Pons (tissue), 1 donor: ENCODE measurements around the gene PRKCH.

Experiments used
- DNase-seq: peaks from one replicate; pipeline ENCODE4 v3.0.0-alpha.2; 2016; ENCODE audit warnings: low spot score

Gene PRKCH

DNA sequence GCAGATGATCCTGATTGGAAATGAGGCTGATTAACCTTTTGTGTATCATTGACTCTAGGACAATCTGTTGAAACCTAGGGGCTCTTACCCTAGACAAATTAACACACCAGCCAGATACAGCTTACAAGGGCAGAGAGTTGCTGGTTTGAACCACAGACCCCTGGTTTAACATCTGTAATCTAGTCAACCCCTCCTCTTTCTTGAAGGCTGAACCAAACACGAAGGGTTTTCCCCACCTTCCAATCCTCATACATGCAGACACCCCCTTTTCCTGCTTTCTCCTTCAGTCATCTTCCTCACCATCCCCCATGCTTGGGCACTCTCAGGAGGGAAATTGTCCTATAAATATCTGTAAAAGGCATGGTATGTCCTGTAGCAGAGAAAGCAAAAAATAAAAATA is 247.9 kb downstream of the PRKCH start:
- no peak for DNase-seq

GRCh38 chr14:61569812-61570548 is 248.6 kb downstream of the PRKCH start:
- DNase-seq: no peak

- DNase-seq: no peak
Measured at GRCh38 chr14:61570549-61571290, 249.3 kb downstream of the PRKCH start.

DNA sequence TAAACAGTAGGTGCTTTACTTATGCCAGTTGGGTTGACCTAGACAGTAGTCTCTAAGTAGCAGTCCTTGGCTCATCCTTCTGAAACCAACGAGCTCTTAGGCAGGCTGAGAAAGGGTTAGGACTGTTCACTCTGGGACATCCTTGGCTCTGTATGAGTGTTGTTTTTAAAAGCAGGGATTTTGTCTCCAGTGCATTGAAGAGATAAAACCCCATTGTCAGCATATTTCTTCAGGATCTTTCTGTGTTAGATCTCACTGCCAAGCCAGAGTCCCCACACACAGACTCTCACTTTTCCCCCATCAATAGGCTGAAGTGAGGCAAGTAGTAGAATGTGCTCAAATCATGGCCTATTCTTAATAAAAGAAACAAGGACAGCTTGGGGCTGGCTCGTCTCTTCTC is 250.5 kb downstream of the PRKCH start:
- DNase-seq: no peak

DNA sequence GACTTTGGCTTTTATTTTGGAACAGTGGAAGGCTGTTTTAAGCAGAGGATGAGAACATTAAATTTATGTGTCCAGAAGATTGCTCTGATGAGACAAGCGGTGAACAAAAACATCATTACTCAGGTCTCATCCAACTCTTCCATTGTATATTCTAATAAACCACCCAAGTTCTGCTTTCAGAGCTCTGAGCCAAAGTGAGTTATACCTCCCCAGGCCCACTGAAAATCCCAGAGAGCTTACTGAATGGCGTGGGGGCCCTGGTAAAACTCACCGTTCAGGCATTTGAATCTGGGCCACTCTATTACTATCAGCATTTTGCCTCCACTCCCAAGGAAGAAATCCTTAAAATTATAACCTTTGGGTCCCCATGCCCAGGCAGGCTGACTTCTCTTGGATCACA is 251.9 kb downstream of the PRKCH start:
- DNase-seq: no peak

- DNase-seq: no peak
Measured at GRCh38 chr14:61573748-61574513, 252.6 kb downstream of the PRKCH start.

GRCh38 chr14:61574514-61574807 is 253.1 kb downstream of the PRKCH start:
- no peak for DNase-seq

- DNase-seq: no peak
Measured at GRCh38 chr14:61575126-61575525, 253.7 kb downstream of the PRKCH start.

GRCh38 chr14:61575551-61576150 is 254.3 kb downstream of the PRKCH start:
- no peak for DNase-seq

DNA sequence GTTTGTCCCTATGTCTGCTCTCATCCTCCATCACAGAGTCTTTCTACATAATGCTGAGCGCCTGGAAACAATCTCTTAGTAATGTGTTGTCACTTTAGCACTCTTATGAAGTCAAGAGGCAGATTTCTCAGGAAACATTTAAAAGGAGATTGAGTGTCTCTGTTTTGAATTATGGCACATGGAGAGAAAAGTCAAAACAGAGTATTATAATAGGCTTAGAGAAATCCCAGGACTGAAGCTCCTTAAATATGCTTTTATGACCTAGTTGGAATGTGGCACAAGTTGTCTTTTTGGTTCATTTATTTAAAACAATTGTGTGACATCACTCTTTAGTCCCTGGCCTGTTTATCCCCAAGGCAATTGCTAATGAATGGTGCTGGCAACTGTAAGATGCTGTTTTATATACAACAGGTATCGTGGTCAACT is 256.1 kb downstream of the PRKCH start:
- peak; percentile 30 for DNase-seq

DNA sequence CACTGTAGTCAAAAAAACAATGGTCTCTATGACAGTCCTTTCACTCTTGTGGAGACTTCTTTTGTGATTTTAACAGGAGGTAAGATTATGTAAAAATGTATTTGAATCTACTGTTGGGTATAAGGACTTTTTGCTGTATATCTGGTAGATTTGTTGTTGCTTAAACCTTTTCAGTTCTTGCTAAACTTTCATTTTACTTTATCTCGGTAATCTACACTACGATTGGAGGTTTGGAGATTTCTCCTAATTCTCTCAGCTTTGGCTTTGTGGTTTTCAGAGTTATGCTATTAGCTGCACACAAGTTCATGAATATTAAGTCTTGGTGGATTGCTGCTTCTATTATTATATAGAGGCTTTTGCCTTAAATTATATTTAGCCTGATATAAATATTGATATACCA is 257.4 kb downstream of the PRKCH start:
- no peak for DNase-seq

DNA sequence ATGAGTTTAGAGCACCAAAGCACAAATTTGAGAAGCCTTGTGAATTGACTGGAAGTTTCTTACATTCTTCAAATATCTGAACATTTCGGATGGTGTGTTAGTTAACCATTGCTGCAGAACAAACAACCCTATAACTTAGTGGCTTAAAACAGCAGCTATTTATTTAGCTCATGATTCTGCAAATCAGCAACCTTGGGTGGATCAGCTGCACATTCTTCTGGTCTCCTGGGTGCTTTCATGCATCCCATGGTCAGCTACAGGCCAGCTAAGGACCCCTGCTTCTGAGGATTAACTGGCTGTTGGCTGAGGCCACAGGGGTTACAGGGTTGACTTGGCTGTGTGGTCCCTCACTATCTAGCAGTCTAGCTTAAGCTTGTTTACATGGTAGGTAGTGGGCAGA is 260.0 kb downstream of the PRKCH start:
- DNase-seq: no peak

GRCh38 chr14:61581955-61582615 is 260.7 kb downstream of the PRKCH start:
- no peak for DNase-seq

DNA sequence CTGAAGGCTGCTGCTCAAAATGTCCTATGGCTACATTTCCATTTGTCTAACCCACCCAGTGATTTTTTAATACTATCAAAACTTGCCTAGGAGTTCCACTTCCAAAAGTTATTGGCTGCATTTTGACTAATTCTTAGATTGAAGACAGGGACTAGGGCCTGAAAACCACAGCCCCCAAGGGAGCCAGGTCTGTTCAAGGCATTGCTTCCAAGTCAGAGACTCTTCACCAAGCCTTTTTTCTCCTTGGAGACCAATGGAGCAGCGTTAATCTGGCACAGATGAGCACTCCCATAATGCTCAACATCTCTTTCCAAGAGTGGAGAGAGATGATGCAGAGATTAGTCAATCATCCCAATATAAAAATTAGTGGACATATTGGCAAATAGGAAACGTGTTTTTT is 261.4 kb downstream of the PRKCH start:
- no peak for DNase-seq

GRCh38 chr14:61584331-61584741 is 263.0 kb downstream of the PRKCH start:
- no peak for DNase-seq

GRCh38 chr14:61585598-61586543 is 264.5 kb downstream of the PRKCH start:
- DNase-seq: peak; percentile 43

GRCh38 chr14:61586544-61587055 is 265.2 kb downstream of the PRKCH start:
- no peak for DNase-seq

DNA sequence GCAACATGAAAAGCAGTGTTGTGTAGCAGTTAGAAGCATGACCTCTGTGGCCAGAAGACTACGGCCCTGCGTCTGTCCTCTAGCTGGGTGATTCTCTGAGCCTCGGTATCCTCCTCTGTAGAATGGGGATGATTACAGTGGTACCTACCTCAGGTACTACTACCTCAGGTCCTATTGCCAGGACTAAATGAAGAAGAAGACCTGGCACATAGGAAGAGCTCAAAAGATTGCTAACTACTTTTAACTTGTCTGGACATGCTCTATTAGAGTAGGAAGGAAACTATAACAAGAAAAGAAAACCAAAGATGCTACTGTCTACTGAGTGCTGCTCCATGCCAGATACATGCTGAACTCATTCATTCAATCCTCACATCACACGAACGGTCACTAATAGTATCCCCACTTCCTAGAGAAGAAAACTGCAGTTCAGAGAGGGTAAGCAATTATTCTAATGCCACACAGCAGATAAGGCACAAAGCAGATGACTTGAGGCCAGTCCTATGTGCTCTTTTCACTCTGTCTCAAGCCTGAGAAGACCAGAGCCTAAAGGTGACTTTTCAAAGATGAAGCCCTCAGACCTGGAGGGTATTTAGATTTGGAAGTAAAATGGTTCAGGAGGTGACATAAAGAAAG is 265.8 kb downstream of the PRKCH start:
- DNase-seq: no peak

DNA sequence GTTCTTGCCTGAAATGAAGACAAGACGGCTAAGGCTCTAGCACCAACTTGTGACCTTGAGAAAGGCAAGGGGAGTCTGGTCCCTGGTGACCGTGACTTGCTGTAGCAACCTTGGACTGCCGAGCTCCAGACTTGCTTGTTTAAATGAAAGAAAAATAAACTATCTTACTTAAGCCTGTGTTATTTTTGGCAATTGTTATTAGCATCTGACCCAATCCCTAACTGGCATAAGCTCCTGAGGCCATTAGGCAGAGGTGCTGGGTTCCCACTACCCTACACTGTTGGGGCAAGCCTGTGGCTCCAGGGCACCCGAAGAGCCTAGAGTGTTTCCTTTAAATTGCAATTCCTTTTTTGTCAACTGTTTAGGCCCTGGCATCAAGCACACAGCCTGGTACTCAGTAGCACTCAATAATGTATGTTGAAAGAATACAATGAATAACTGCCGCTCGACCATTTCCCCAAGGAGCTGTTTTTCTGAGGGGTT is 267.1 kb downstream of the PRKCH start:
- DNase-seq: no peak
